SK-N-SH (cell line): ENCODE measurements around the gene DNAJA3. TPM values are rescaled to one million over a fixed set of nuclear protein-coding genes. Genes with fewer than 3 reads are reported as not detected.

ENCODE experiments used
- CTCF ChIA-PET: fragments of 300-600, 350-600 bp; formaldehyde crosslinking; extraction: SDS; loops from one replicate; lab custom pipeline; 2021; lab: Yijun Ruan, JAX
- POLR2A ChIA-PET: fragments of 350-600 bp; sonication (Branson Sonifier 250); formaldehyde crosslinking; extraction: SDS; loops from one replicate; lab custom pipeline; 2020; ENCODE audit warnings: antibody characterized with exemption, inconsistent platforms; lab: Yijun Ruan, JAX
- DNase-seq: peaks from one replicate; pipeline ENCODE4 v3.0.0; 2012
- H2AFZ ChIP-seq: fragments of 200-600 bp; sonication (generic); 2 replicates; pipeline ENCODE4 v1.8.1; 2016; ENCODE audit warnings: antibody characterized with exemption, mild to moderate bottlenecking, low read depth
- H3F3A ChIP-seq: fragments of 200-600 bp; sonication (generic); replicated peaks from 2 replicates; pipeline ENCODE3; 2016; ENCODE audit warnings: antibody characterized with exemption, mild to moderate bottlenecking; ENCODE audit not compliant: insufficient read depth
- H3K27ac ChIP-seq, 2 experiments: fragments of 200-500 bp in 1 of 2; fragments of 200-600 bp in 1 of 2; sonication (Bioruptor generic) in 1 of 2; sonication (generic), shearing (Covaris generic) in 1 of 2; 2 replicates each; pipeline versions ENCODE4 v1.5.1 to v1.6.1; 2014 to 2016; ENCODE audit warnings: low read depth in 2 of 2, inconsistent platforms in 1 of 2, low read length in 1 of 2, mild to moderate bottlenecking in 1 of 2, mixed read lengths in 1 of 2
- H3K27me3 ChIP-seq: fragments of 200-600 bp; sonication (generic), shearing (Covaris generic); 2 replicates; pipeline ENCODE4 v1.6.1; 2016; ENCODE audit warnings: mixed run types; ENCODE audit not compliant: insufficient read depth
- H3K36me3 ChIP-seq, 2 experiments: fragments of 200-500 bp in 1 of 2; fragments of 200-600 bp in 1 of 2; sonication (Bioruptor generic) in 1 of 2; sonication (generic) in 1 of 2; replicated peaks in 1 of 2; 2 replicates each; pipeline versions ENCODE3 to v1.5.1; 2014 to 2016; ENCODE audit warnings: low read length in 1 of 2, mild to moderate bottlenecking in 1 of 2; ENCODE audit not compliant: insufficient read depth in 2 of 2, control insufficient read depth in 1 of 2
- H3K4me1 ChIP-seq, 2 experiments: fragments of 200-500 bp in 1 of 2; fragments of 200-600 bp in 1 of 2; sonication (Bioruptor generic) in 1 of 2; sonication (generic), shearing (Covaris generic) in 1 of 2; 2 replicates each; pipeline versions ENCODE4 v1.5.1 to v1.6.1; 2014 to 2016; ENCODE audit warnings: low read depth in 1 of 2, low read length in 1 of 2, mixed run types in 1 of 2; ENCODE audit not compliant: insufficient read depth in 2 of 2, control insufficient read depth in 1 of 2
- H3K4me2 ChIP-seq: fragments of 200-600 bp; sonication (generic), shearing (Covaris generic); 2 replicates; pipeline ENCODE4 v1.6.1; 2017; ENCODE audit warnings: mixed run types
- H3K4me3 ChIP-seq, 2 experiments: fragments of 200-500 bp in 1 of 2; fragments of 200-600 bp in 1 of 2; sonication (Bioruptor generic) in 1 of 2; sonication (generic), shearing (Covaris generic) in 1 of 2; 2 replicates each; pipeline versions ENCODE4 v1.5.1 to v1.8.1; 2014 to 2016; ENCODE audit warnings: low read depth in 2 of 2, inconsistent platforms in 1 of 2, low read length in 1 of 2, mild to moderate bottlenecking in 1 of 2, mixed read lengths in 1 of 2, moderate library complexity in 1 of 2
- H3K79me2 ChIP-seq: fragments of 200-600 bp; sonication (generic); 2 replicates; pipeline ENCODE4 v1.8.1; 2017; ENCODE audit warnings: mild to moderate bottlenecking; ENCODE audit not compliant: insufficient read depth
- H3K9ac ChIP-seq: fragments of 200-600 bp; sonication (generic); 2 replicates; pipeline ENCODE4 v1.6.1; 2017; ENCODE audit warnings: mixed run types
- H3K9me2 ChIP-seq: fragments of 200-600 bp; sonication (generic); 2 replicates; pipeline ENCODE4 v1.6.1; 2017; ENCODE audit warnings: mixed run types
- H3K9me3 ChIP-seq: fragments of 200-600 bp; sonication (generic); 2 replicates; pipeline ENCODE4 v1.6.1; 2017; ENCODE audit warnings: mixed run types, mild to moderate bottlenecking, moderate library complexity
- H4K20me1 ChIP-seq: fragments of 200-600 bp; sonication (generic); 2 replicates; pipeline ENCODE4 v1.6.1; 2017; ENCODE audit warnings: mild to moderate bottlenecking, mixed run types; ENCODE audit not compliant: insufficient read depth
- CHD2 ChIP-seq: fragments of 150-350 bp; IDR thresholded peaks from 2 replicates; pipeline ENCODE4 v1.6.1; 2018; ENCODE audit warnings: low read length; ENCODE audit not compliant: partially characterized antibody
- EZH2phosphoT487 ChIP-seq: fragments of 200-600 bp; sonication (generic); IDR thresholded peaks from 2 replicates; pipeline ENCODE4 v1.6.1; 2017; ENCODE audit warnings: low read depth, mixed run types, mild to moderate bottlenecking, antibody characterized with exemption, moderate library complexity, borderline replicate concordance
- FOXJ3 ChIP-seq: sonication (generic); formaldehyde crosslinking; IDR thresholded peaks from 2 replicates; pipeline ENCODE4 v1.5.1; 2020; ENCODE audit warnings: mild to moderate bottlenecking, missing genetic modification reagents
- FOXM1 ChIP-seq: IDR thresholded peaks from 2 replicates; pipeline ENCODE4 v1.4.0; 2012; ENCODE audit warnings: low read depth, mild to moderate bottlenecking
- GABPA ChIP-seq: IDR thresholded peaks from 2 replicates; pipeline ENCODE4 v1.4.0; 2012; ENCODE audit warnings: low read depth, mild to moderate bottlenecking
- GATA2 ChIP-seq: sonication (generic); formaldehyde crosslinking; IDR thresholded peaks from 2 replicates; pipeline ENCODE4 v1.5.0; 2020; ENCODE audit warnings: mild to moderate bottlenecking, missing genetic modification reagents
- MEF2A ChIP-seq: IDR thresholded peaks from 2 replicates; pipeline ENCODE4 v1.4.0; 2012; ENCODE audit warnings: low read depth, borderline replicate concordance
- MXI1 ChIP-seq: IDR thresholded peaks from 2 replicates; pipeline ENCODE4 v1.6.1; 2012; ENCODE audit warnings: mild to moderate bottlenecking, low read depth, low read length, improper control_type of control experiment
- NFIC ChIP-seq: IDR thresholded peaks from 2 replicates; pipeline ENCODE4 v1.4.0; 2012; ENCODE audit warnings: borderline replicate concordance
- NRF1 ChIP-seq: IDR thresholded peaks from 2 replicates; pipeline ENCODE4 v1.6.1; 2012; ENCODE audit warnings: low read depth, mild to moderate bottlenecking, low read length
- RFX5 ChIP-seq: IDR thresholded peaks from 2 replicates; pipeline ENCODE4 v1.6.1; 2012; ENCODE audit warnings: mild to moderate bottlenecking, improper control_type of control experiment, low read length
- RXRA ChIP-seq: IDR thresholded peaks from 2 replicates; pipeline ENCODE4 v1.4.0; 2012; ENCODE audit warnings: low read depth, mild to moderate bottlenecking, borderline replicate concordance
- SIN3A ChIP-seq: IDR thresholded peaks from 2 replicates; pipeline ENCODE4 v1.6.1; 2012; ENCODE audit warnings: low read depth, mild to moderate bottlenecking, low read length, moderate library complexity, borderline replicate concordance
- SMC3 ChIP-seq: IDR thresholded peaks from 2 replicates; pipeline ENCODE4 v1.6.1; 2012; ENCODE audit warnings: low read depth, low read length, improper control_type of control experiment
- TCF12 ChIP-seq: IDR thresholded peaks from 2 replicates; pipeline ENCODE4 v1.4.0; 2012
- WGBS: methylation state at CpG from one replicate; pipeline ENCODE4 v1.1.6; 2017; ENCODE audit warnings: low lambda C conversion rate; 5-methylcytosine and 5-hydroxymethylcytosine counted together
- polyA plus RNA-seq, 3 experiments: library from polyadenylated mRNA; depleted of rRNA; stranded (reverse); fragments of >200 nt; gene quantifications; 2 replicates each; pipeline ENCODE4 v1.2.3, GENCODE V29; 2012
- TF ChIP-seq, protein P1 (sequence below): fragments of 150-350 bp; IDR thresholded peaks from 2 replicates; pipeline ENCODE4 v1.6.1; 2016; ENCODE audit warnings: mild to moderate bottlenecking, low read depth, low read length
- TF ChIP-seq, protein P2 (sequence below): IDR thresholded peaks from 2 replicates; pipeline ENCODE4 v1.4.0; 2012; ENCODE audit warnings: low read depth
- TF ChIP-seq, protein P3 (sequence below): fragments of 200-600 bp; sonication (generic); IDR thresholded peaks from 2 replicates; pipeline ENCODE4 v1.6.1; 2017; ENCODE audit warnings: antibody characterized with exemption, mild to moderate bottlenecking, moderate library complexity
- TF ChIP-seq, protein P4 (sequence below): IDR thresholded peaks from 2 replicates; pipeline ENCODE4 v1.4.0; 2012; ENCODE audit warnings: low read depth, borderline replicate concordance

The DNAJA3 gene
- polyA plus RNA-seq, 1 of the 3 experiments (the other 2 are of a cell fraction), result 52.6 TPM

DNA sequence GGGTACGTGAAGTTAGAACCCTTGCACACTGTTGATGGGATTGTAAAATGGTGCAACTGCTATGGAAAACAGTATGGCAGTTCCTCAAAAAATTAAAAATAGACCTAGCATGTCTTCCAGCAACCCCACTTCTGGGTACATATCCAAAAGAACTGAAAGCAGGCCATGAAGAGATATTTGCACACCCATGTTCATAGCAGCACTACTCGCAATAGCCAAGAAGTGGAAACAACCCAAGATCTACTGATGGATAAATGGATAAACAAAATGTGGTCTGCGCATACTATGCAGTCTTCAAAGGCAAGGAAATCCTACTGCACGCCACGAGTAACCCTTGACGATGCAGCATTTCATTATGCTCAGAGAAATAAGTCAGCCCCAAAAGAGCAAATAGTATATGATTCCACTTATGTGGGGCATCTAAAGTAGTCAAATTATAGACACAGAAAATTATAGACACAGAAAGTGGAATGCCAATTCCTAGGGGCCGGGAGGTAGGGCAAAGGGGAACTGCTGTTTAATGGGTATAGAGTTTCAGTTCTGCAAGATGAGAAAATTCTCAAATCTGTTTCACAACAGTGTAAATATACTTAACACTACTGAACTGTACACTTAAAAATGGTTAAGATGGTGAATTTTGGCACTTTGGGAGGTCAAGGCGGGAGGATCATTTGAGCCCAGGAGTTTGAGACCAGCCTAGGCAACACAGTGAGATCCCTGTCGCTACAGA lies 26.5 kb upstream of the DNAJA3 start:
- H3K9me2 ChIP-seq, result no peaks in the 10 kb centered on the region
- no peaks in the 10 kb centered on the region for H3K9me3 ChIP-seq
- H3K9ac ChIP-seq, result no peak overlapping the region
- H4K20me1 ChIP-seq, result no peaks in the 10 kb centered on the region
- no peak overlapping the region for H3K4me2 ChIP-seq
- peaks cover 7% of the 10 kb centered on the region for H3F3A ChIP-seq
- ChIA-PET CTCF (interaction anchor here (7.0 to 9.3 kb wide), 4 partner anchors 16 to 48 kb away, joined by 189 to 558 read pairs (median 252); partner anchors contain the start of genes CORO7, PAM16 and VASN), POLR2A (no interaction called here)
- no peaks in the 10 kb centered on the region for H3K36me3 ChIP-seq
- no peaks in the 10 kb centered on the region for H3K27me3 ChIP-seq
- WGBS, result 95% methylated on average over 9 of the region's 9 CpGs
- H3K4me3 ChIP-seq, result no peak overlapping the region
- no peak overlapping the region for H3K27ac ChIP-seq
- peaks cover 0 to 24% of the 10 kb centered on the region in 2 experiments; a peak in 1 of 4 replicates for H3K4me1 ChIP-seq
- H2AFZ ChIP-seq, result no peak overlapping the region
- H3K79me2 ChIP-seq, result no peaks in the 10 kb centered on the region
- TF ChIP-seq GABPA (no peak), MXI1 (no peak), GATA2 (no peak), SMC3 (no peak), MEF2A (no peak), EZH2phosphoT487 (no peak), CHD2 (no peak), NRF1 (no peak), FOXM1 (no peak), TCF12 (no peak), RFX5 (no peak), SIN3A (no peak), FOXJ3 (CRISPR knock-in tag) (no peak), RXRA (no peak), NFIC (no peak)
- TF ChIP-seq, protein P1, sequence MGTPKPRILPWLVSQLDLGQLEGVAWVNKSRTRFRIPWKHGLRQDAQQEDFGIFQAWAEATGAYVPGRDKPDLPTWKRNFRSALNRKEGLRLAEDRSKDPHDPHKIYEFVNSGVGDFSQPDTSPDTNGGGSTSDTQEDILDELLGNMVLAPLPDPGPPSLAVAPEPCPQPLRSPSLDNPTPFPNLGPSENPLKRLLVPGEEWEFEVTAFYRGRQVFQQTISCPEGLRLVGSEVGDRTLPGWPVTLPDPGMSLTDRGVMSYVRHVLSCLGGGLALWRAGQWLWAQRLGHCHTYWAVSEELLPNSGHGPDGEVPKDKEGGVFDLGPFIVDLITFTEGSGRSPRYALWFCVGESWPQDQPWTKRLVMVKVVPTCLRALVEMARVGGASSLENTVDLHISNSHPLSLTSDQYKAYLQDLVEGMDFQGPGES, result no peak
- TF ChIP-seq, protein P2, sequence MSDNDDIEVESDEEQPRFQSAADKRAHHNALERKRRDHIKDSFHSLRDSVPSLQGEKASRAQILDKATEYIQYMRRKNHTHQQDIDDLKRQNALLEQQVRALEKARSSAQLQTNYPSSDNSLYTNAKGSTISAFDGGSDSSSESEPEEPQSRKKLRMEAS, result no peak
- TF ChIP-seq, protein P3, sequence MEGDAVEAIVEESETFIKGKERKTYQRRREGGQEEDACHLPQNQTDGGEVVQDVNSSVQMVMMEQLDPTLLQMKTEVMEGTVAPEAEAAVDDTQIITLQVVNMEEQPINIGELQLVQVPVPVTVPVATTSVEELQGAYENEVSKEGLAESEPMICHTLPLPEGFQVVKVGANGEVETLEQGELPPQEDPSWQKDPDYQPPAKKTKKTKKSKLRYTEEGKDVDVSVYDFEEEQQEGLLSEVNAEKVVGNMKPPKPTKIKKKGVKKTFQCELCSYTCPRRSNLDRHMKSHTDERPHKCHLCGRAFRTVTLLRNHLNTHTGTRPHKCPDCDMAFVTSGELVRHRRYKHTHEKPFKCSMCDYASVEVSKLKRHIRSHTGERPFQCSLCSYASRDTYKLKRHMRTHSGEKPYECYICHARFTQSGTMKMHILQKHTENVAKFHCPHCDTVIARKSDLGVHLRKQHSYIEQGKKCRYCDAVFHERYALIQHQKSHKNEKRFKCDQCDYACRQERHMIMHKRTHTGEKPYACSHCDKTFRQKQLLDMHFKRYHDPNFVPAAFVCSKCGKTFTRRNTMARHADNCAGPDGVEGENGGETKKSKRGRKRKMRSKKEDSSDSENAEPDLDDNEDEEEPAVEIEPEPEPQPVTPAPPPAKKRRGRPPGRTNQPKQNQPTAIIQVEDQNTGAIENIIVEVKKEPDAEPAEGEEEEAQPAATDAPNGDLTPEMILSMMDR, result no peak
- TF ChIP-seq, protein P4, sequence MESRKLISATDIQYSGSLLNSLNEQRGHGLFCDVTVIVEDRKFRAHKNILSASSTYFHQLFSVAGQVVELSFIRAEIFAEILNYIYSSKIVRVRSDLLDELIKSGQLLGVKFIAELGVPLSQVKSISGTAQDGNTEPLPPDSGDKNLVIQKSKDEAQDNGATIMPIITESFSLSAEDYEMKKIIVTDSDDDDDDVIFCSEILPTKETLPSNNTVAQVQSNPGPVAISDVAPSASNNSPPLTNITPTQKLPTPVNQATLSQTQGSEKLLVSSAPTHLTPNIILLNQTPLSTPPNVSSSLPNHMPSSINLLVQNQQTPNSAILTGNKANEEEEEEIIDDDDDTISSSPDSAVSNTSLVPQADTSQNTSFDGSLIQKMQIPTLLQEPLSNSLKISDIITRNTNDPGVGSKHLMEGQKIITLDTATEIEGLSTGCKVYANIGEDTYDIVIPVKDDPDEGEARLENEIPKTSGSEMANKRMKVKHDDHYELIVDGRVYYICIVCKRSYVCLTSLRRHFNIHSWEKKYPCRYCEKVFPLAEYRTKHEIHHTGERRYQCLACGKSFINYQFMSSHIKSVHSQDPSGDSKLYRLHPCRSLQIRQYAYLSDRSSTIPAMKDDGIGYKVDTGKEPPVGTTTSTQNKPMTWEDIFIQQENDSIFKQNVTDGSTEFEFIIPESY, result no peak
- no peak for DNase-seq
